K562 (cell line): ENCODE results near the gene MKRN2OS. TPM values are rescaled to one million over a fixed set of nuclear protein-coding genes. Genes with fewer than 3 reads are reported as not detected.

Experiments used
- ATF7 ChIP-seq: fragments of 450-650 bp; IDR thresholded peaks from 2 replicates; pipeline ENCODE4 v1.7.1; 2014; ENCODE audit warnings: mild to moderate bottlenecking, moderate library complexity
- CBFA2T3 ChIP-seq: fragments of 450-650 bp; IDR thresholded peaks from 2 replicates; pipeline ENCODE4 v1.6.1; 2017
- CBX3 ChIP-seq, 2 experiments: IDR thresholded peaks; 1 replicate in 1 of 2; 2 replicates in 1 of 2; pipeline ENCODE4 v1.6.1; 2012; ENCODE audit warnings: inconsistent platforms in 2 of 2, low read length in 2 of 2, borderline replicate concordance in 1 of 2, control low read depth in 1 of 2
- COPS2 ChIP-seq: fragments of 450-650 bp; conservative IDR thresholded peaks from 2 replicates; pipeline ENCODE4 v1.6.1; 2016; ENCODE audit warnings: mild to moderate bottlenecking, moderate library complexity
- JUNB ChIP-seq: fragments of 450-650 bp; formaldehyde crosslinking; conservative IDR thresholded peaks from 2 replicates; pipeline ENCODE4 v1.4.0; 2020; ENCODE audit warnings: mild to moderate bottlenecking
- MAFK ChIP-seq: IDR thresholded peaks from 2 replicates; pipeline ENCODE4 v1.6.1; 2011; ENCODE audit warnings: low read length, improper control_type of control experiment
- MED1 ChIP-seq: sonication (generic); formaldehyde crosslinking; IDR thresholded peaks from 2 replicates; pipeline ENCODE4 v1.8.1; 2023; ENCODE audit warnings: missing genetic modification reagents, borderline replicate concordance
- NFATC3 ChIP-seq: fragments of 450-650 bp; IDR thresholded peaks from 2 replicates; pipeline ENCODE4 v1.6.1; 2017; ENCODE audit warnings: mild to moderate bottlenecking
- SP2 ChIP-seq: IDR thresholded peaks from 2 replicates; pipeline ENCODE4 v1.6.1; 2011; ENCODE audit warnings: mild to moderate bottlenecking, low read depth, low read length, moderate library complexity; ENCODE audit not compliant: poor library complexity, severe bottlenecking; ENCODE audit errors: extremely low read depth
- ZC3H4 ChIP-seq: sonication (generic); formaldehyde crosslinking; IDR thresholded peaks from 2 replicates; pipeline ENCODE4 v1.9.0; 2021; ENCODE audit warnings: missing genetic modification reagents, borderline replicate concordance
- ZEB2 ChIP-seq: fragments of 450-650 bp; IDR thresholded peaks from 2 replicates; pipeline ENCODE4 v1.6.1; 2016
- ZNF197 ChIP-seq: fragments of 200-800 bp; sonication (Bioruptor generic); IDR thresholded peaks from 2 replicates; pipeline ENCODE4 v1.6.1; 2016; ENCODE audit warnings: low read depth, missing genetic modification characterization, missing compliant biosample characterization
- ZNF224 ChIP-seq: sonication (generic); formaldehyde crosslinking; IDR thresholded peaks from 2 replicates; pipeline ENCODE4 v1.8.0; 2022; ENCODE audit warnings: mild to moderate bottlenecking, missing genetic modification reagents
- ZNF444 ChIP-seq: fragments of 250-450 bp; sonication (Bioruptor Pico); IDR thresholded peaks from 2 replicates; pipeline ENCODE4 v1.4.0; 2020; ENCODE audit warnings: mild to moderate bottlenecking, moderate library complexity
- ZSCAN29 ChIP-seq: fragments of 450-650 bp; IDR thresholded peaks from 2 replicates; pipeline ENCODE4 v1.6.1; 2017
- polyA plus RNA-seq, 8 experiments: library from polyadenylated mRNA; depleted of rRNA in 4 of 8; stranded (reverse) in 5 of 8; unstranded in 3 of 8; fragments of >200 nt; fragmentation: Nextera tagmentation in 2 of 8; fragmentation: Illumina TruSeq in 1 of 8; extraction: Ambion mirVana in 2 of 8; extraction: Trizol in 1 of 8; gene quantifications; 2 replicates each; pipeline versions ENCODE4 v1.2.1 to v1.2.3, GENCODE V29; 2011 to 2014; ENCODE audit warnings: inconsistent platforms in 1 of 8, missing spikeins in 1 of 8
- total RNA-seq, 7 experiments: library from RNA; depleted of rRNA in 6 of 7; stranded (reverse); fragments of >200 nt in 6 of 7; fragmentation: Illumina TruSeq in 2 of 7; extraction: Trizol in 2 of 7; gene quantifications; 2 replicates each; pipeline versions ENCODE4 v1.2.1 to v1.2.3, GENCODE V29; 2011 to 2021; ENCODE audit warnings: low replicate concordance in 1 of 7
- TF ChIP-seq, protein P1 (sequence below): fragments of 250-450 bp; sonication (Bioruptor Pico); IDR thresholded peaks from 2 replicates; pipeline ENCODE4 v1.8.0; 2022; ENCODE audit warnings: moderate library complexity, mild to moderate bottlenecking, inconsistent platforms
- TF ChIP-seq, protein P2 (sequence below): fragments of 150-350 bp; IDR thresholded peaks from 2 replicates; pipeline ENCODE4 v1.6.1; 2014; ENCODE audit warnings: low read depth, mild to moderate bottlenecking, low read length, borderline replicate concordance
- TF ChIP-seq, protein P3 (sequence below), 2 experiments: IDR thresholded peaks in 1 of 2; conservative IDR thresholded peaks in 1 of 2; 2 replicates each; pipeline ENCODE4 v1.6.1; 2016; ENCODE audit warnings: low read depth in 2 of 2, mild to moderate bottlenecking in 1 of 2, missing compliant biosample characterization in 1 of 2, missing genetic modification characterization in 1 of 2, moderate library complexity in 1 of 2
- TF ChIP-seq, protein P4 (sequence below), 2 experiments: IDR thresholded peaks; 2 replicates each; pipeline ENCODE4 v1.6.1; 2012; ENCODE audit warnings: improper control_type of control experiment in 2 of 2, low read depth in 2 of 2, low read length in 2 of 2, borderline replicate concordance in 1 of 2

MKRN2OS gene
- total and polyA plus RNA-seq, 9 of the 15 experiments (the other 6 are each of a cell fraction or from before 2014, with no cell fraction given), result 0.11 to 0.27 (median 0.17) TPM; not detected in 6

DNA sequence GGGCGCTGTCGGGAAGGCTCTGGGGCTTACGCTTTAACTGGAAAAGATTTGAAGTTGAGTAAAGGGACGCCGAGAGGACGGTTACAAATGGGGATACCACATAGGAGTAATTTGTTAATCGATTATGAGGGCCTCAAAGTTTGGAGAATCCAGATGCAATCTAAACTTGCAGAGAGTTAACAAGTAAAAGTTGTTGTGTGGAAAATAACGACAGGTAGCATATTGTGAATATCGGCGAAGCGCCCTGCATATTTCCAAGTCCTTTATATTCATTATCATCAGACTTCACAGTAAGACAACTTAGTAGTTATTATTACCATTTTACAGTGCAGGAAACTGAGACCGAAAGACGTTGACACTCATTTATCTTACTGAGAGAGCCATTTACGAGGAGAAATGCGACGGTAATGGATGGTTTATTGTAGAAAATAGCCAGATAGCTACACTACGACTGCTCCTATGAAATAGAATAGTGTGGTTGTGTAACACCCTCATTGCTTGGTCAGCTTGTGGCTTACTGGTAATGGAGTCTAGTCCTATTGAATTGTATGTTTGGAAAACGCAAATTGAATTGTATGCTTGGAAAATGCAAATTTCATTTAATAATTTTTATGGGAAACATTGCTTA is 12.3 kb upstream of the MKRN2OS start (continued):
- TF ChIP-seq JUNB (CRISPR knock-in tag) (no peak), ZEB2 (no peak), CBX3 (IDR thresholded peaks at IDR 0.05; ENCODE audit: borderline replicate concordance in 1 of 2, low read length in 2 of 2) (no peak), ZNF197 (no peak), ATF7 (no peak), NFATC3 (no peak), SP2 (no peak), ZNF444 (no peak), ZSCAN29 (no peak), MED1 (CRISPR knock-in tag) (no peak), ZNF224 (CRISPR knock-in tag) (0 out of 2 replicates have a peak, but pooled peaks have one; percentile 57), COPS2 (no peak), CBFA2T3 (no peak), MAFK (no peak), ZC3H4 (no peak)
- TF ChIP-seq, protein P1, sequence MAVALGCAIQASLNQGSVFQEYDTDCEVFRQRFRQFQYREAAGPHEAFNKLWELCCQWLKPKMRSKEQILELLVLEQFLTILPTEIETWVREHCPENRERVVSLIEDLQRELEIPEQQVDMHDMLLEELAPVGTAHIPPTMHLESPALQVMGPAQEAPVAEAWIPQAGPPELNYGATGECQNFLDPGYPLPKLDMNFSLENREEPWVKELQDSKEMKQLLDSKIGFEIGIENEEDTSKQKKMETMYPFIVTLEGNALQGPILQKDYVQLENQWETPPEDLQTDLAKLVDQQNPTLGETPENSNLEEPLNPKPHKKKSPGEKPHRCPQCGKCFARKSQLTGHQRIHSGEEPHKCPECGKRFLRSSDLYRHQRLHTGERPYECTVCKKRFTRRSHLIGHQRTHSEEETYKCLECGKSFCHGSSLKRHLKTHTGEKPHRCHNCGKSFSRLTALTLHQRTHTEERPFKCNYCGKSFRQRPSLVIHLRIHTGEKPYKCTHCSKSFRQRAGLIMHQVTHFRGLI (CRISPR knock-in tag), result 0 out of 2 replicates have a peak, but pooled peaks have one; percentile 33
- TF ChIP-seq, protein P2, sequence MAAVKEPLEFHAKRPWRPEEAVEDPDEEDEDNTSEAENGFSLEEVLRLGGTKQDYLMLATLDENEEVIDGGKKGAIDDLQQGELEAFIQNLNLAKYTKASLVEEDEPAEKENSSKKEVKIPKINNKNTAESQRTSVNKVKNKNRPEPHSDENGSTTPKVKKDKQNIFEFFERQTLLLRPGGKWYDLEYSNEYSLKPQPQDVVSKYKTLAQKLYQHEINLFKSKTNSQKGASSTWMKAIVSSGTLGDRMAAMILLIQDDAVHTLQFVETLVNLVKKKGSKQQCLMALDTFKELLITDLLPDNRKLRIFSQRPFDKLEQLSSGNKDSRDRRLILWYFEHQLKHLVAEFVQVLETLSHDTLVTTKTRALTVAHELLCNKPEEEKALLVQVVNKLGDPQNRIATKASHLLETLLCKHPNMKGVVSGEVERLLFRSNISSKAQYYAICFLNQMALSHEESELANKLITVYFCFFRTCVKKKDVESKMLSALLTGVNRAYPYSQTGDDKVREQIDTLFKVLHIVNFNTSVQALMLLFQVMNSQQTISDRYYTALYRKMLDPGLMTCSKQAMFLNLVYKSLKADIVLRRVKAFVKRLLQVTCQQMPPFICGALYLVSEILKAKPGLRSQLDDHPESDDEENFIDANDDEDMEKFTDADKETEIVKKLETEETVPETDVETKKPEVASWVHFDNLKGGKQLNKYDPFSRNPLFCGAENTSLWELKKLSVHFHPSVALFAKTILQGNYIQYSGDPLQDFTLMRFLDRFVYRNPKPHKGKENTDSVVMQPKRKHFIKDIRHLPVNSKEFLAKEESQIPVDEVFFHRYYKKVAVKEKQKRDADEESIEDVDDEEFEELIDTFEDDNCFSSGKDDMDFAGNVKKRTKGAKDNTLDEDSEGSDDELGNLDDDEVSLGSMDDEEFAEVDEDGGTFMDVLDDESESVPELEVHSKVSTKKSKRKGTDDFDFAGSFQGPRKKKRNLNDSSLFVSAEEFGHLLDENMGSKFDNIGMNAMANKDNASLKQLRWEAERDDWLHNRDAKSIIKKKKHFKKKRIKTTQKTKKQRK, result no peak
- TF ChIP-seq, protein P3, sequence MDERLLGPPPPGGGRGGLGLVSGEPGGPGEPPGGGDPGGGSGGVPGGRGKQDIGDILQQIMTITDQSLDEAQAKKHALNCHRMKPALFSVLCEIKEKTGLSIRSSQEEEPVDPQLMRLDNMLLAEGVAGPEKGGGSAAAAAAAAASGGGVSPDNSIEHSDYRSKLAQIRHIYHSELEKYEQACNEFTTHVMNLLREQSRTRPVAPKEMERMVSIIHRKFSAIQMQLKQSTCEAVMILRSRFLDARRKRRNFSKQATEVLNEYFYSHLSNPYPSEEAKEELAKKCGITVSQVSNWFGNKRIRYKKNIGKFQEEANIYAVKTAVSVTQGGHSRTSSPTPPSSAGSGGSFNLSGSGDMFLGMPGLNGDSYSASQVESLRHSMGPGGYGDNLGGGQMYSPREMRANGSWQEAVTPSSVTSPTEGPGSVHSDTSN (CRISPR knock-in tag; IDR thresholded peaks at IDR 0.05; ENCODE audit: low read depth), result no peak
- TF ChIP-seq, protein P3 (tag; conservative IDR thresholded peaks at IDR 0.05; ENCODE audit: low read depth), result no peak
- TF ChIP-seq, protein P4, sequence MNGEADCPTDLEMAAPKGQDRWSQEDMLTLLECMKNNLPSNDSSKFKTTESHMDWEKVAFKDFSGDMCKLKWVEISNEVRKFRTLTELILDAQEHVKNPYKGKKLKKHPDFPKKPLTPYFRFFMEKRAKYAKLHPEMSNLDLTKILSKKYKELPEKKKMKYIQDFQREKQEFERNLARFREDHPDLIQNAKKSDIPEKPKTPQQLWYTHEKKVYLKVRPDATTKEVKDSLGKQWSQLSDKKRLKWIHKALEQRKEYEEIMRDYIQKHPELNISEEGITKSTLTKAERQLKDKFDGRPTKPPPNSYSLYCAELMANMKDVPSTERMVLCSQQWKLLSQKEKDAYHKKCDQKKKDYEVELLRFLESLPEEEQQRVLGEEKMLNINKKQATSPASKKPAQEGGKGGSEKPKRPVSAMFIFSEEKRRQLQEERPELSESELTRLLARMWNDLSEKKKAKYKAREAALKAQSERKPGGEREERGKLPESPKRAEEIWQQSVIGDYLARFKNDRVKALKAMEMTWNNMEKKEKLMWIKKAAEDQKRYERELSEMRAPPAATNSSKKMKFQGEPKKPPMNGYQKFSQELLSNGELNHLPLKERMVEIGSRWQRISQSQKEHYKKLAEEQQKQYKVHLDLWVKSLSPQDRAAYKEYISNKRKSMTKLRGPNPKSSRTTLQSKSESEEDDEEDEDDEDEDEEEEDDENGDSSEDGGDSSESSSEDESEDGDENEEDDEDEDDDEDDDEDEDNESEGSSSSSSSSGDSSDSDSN (IDR thresholded peaks at IDR 0.05; ENCODE audit: borderline replicate concordance in 1 of 2, low read depth in 2 of 2, low read length in 2 of 2), result no peak
